Camera-type eye (tissue), 1 donor: ENCODE results near the gene TAMM41. TPM values are rescaled to one million over a fixed set of nuclear protein-coding genes. Genes with fewer than 3 reads are reported as not detected.

ENCODE experiments used
- total RNA-seq: library from RNA; depleted of rRNA; stranded (reverse); fragments of >200 nt; gene quantifications from one replicate; pipeline ENCODE4 v1.2.3, GENCODE V29; 2014

The TAMM41 gene, protein sequence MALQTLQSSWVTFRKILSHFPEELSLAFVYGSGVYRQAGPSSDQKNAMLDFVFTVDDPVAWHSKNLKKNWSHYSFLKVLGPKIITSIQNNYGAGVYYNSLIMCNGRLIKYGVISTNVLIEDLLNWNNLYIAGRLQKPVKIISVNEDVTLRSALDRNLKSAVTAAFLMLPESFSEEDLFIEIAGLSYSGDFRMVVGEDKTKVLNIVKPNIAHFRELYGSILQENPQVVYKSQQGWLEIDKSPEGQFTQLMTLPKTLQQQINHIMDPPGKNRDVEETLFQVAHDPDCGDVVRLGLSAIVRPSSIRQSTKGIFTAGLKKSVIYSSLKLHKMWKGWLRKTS
- total RNA-seq, result 22.3 TPM

DNA sequence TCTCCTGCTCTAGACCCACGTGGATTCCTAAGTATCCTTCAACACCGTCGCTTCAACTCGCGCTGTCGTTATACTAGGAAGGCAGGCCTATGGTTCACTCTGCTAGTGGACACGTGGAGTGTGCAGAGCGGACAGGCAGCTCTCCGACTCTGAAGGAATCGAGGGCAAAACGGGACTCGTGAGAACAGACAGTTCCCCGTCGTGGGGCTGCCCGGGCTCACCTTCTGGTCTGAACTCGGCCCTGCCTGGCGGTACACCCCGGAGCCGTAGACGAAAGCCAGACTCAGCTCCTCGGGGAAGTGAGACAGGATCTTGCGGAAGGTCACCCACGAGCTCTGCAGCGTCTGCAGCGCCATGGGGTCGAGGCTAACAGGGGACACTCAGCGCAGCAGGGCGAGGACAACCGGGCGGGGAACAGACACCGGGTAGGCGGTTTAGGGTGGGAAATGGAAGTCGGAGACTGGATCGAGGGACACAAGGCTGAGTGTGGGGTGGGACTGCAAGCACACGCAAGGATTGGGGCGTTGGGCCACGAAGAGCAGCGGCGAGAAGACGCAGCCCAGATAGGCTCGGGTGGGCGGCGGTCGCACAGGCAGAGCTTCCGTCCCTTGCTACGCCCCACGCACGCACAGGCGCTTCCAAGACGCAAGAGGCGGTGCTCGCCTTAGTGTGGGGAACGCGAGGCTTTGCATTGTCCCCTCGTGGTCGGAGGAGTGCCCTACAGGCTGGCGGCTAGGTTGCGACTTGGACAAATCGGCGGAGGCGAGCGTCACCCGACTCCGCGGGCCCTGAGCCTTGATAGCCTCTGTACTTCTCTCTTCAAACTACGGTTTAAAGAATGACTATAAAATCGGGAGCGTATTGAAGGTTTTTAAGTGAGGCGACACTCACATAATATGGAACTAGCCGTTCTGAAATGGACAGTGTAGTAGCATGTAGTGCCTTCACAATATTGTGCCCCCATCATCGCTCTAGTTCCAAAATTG, at the start of gene TAMM41:
Gene TAMM41, minus strand, starts transcription at position 605 of the 986 bp plus-strand sequence. Its CDS starts 249 bp downstream, at position 356.

Other genes with a start within 250 kb of the TAMM41 start
- gene VGLL4, start 203.0 kb downstream of the TAMM41 start, total RNA-seq, result 114 TPM
- 7.5 TPM for gene SYN2, start 157.5 kb upstream of the TAMM41 start, total RNA-seq